AG04449 (cell line): ENCODE measurements around the gene ADAMTS15.

Source experiments
- CTCF ChIA-PET: fragments of 350-600 bp; formaldehyde crosslinking; extraction: SDS; loops from one replicate; lab custom pipeline; 2021; ENCODE audit warnings: antibody characterized with exemption; lab: Yijun Ruan, JAX
- POLR2A ChIA-PET: fragments of 400-600, 350-600 bp; formaldehyde crosslinking; extraction: SDS; loops from one replicate; lab custom pipeline; 2020; ENCODE audit warnings: antibody characterized with exemption, inconsistent platforms; lab: Yijun Ruan, JAX
- DNase-seq: peaks from one replicate; pipeline ENCODE4 v3.0.0-alpha.2; 2010; ENCODE audit warnings: low read depth, low spot score
- H3K4me3 ChIP-seq: 2 replicates; pipeline ENCODE4 v1.5.1; 2011; ENCODE audit warnings: low read depth, mild to moderate bottlenecking, control low read depth, low read length
- CTCF ChIP-seq: IDR thresholded peaks from one replicate; pipeline ENCODE4 v1.5.1; 2011; ENCODE audit warnings: mild to moderate bottlenecking, moderate library complexity, low read length, control low read depth, inconsistent platforms; ENCODE audit not compliant: insufficient read depth; ENCODE audit errors: missing control alignments

Gene ADAMTS15

GRCh38 chr11:130403967-130404366, 44.5 kb upstream of the ADAMTS15 start:
- no peak for DNase-seq
- CTCF ChIA-PET: interaction anchor here (1.0 to 1.5 kb wide), 2 partner anchors 14 to 191 kb away, joined by 3 to 4 read pairs; no protein-coding TSS in a partner anchor
- no peak overlapping the region for H3K4me3 ChIP-seq
- POLR2A ChIA-PET: no interaction called here
- TF ChIP-seq CTCF: no peak

GRCh38 chr11:130404727-130405126, 43.7 kb upstream of the ADAMTS15 start:
- DNase-seq: no peak
- no peak overlapping the region for H3K4me3 ChIP-seq
- ChIA-PET POLR2A (no interaction called here), CTCF (interaction anchor here (0.6 to 1.3 kb wide), 3 partner anchors 9 to 22 kb away, joined by 3 read pairs; no protein-coding TSS in a partner anchor)
- no peak for TF ChIP-seq CTCF

GRCh38 chr11:130405428-130405827, 43.0 kb upstream of the ADAMTS15 start:
- no peak for TF ChIP-seq CTCF
- no peak for DNase-seq
- no peak overlapping the region for H3K4me3 ChIP-seq
- CTCF ChIA-PET: interaction anchor here (1.3 kb wide), 2 partner anchors 15 to 21 kb away, joined by 3 to 4 read pairs; no protein-coding TSS in a partner anchor
- POLR2A ChIA-PET: no interaction called here

GRCh38 chr11:130407978-130408377, 40.5 kb upstream of the ADAMTS15 start:
- ChIA-PET CTCF (interaction anchor here (0.6 to 1.1 kb wide), 5 partner anchors 18 to 509 kb away, joined by 3 to 5 read pairs (median 3); partner anchors contain the start of gene SNX19), POLR2A (no interaction called here)
- peak; percentile 19 for DNase-seq
- no peak for TF ChIP-seq CTCF
- no peak overlapping the region for H3K4me3 ChIP-seq

- no peak for TF ChIP-seq CTCF
- POLR2A ChIA-PET: no interaction called here
- H3K4me3 ChIP-seq: no peak overlapping the region
- no peak for DNase-seq
- CTCF ChIA-PET: interaction anchor here (0.6 to 1.4 kb wide), 6 partner anchors 18 to 508 kb away, joined by 3 to 5 read pairs (median 3); partner anchors contain the start of gene SNX19
Observed at GRCh38 chr11:130408401-130408890, 40.0 kb upstream of the ADAMTS15 start.

- H3K4me3 ChIP-seq: no peak overlapping the region
- no peak for TF ChIP-seq CTCF
- no peak for DNase-seq
- CTCF ChIA-PET: interaction anchor here (1.2 to 1.5 kb wide), 3 partner anchors 196 to 485 kb away, joined by 3 to 6 read pairs (median 4); no protein-coding TSS in a partner anchor
- POLR2A ChIA-PET: no interaction called here
Observed at GRCh38 chr11:130408901-130409300, 39.5 kb upstream of the ADAMTS15 start.
